Calu3 (cell line): ENCODE measurements around the gene MEIS3. TPM values are rescaled to one million over a fixed set of nuclear protein-coding genes. Genes with fewer than 3 reads are reported as not detected.

ENCODE experiments used
- BruUV-seq: library from RNA; stranded (reverse); fragments of 400-500 nt; replicated peaks from 2 replicates; lab custom pipeline; 2021; lab: Mats Ljungman, UMichigan
- CTCF ChIA-PET: fragments of 300-600 bp; sonication (Branson Sonifier 250); formaldehyde crosslinking; loops from one replicate; lab custom pipeline; 2022; ENCODE audit warnings: antibody characterized with exemption; lab: Charles Lee
- DNase-seq: peaks from one replicate; pipeline ENCODE4 v3.0.0; 2022
- H3K27ac Mint-ChIP-seq: one replicate; pipeline ENCODE4 v1.8.0; 2022; ENCODE audit warnings: mixed read lengths; ENCODE audit not compliant: unreplicated experiment
- H3K27me3 Mint-ChIP-seq: one replicate; pipeline ENCODE4 v1.8.0; 2022; ENCODE audit warnings: mixed read lengths; ENCODE audit not compliant: unreplicated experiment
- H3K36me3 Mint-ChIP-seq: one replicate; pipeline ENCODE4 v1.8.0; 2022; ENCODE audit warnings: mild to moderate bottlenecking, moderate library complexity, mixed read lengths; ENCODE audit not compliant: insufficient read depth, unreplicated experiment
- H3K4me1 Mint-ChIP-seq: one replicate; pipeline ENCODE4 v1.8.0; 2022; ENCODE audit warnings: mild to moderate bottlenecking, low read depth, mixed read lengths; ENCODE audit not compliant: unreplicated experiment
- H3K4me3 Mint-ChIP-seq: one replicate; pipeline ENCODE4 v1.8.0; 2022; ENCODE audit warnings: mild to moderate bottlenecking, low read depth, moderate library complexity, mixed read lengths; ENCODE audit not compliant: unreplicated experiment
- H3K9me3 Mint-ChIP-seq: one replicate; pipeline ENCODE4 v1.8.0; 2022; ENCODE audit warnings: low read depth, mixed read lengths; ENCODE audit not compliant: unreplicated experiment
- CTCF ChIP-seq: fragments of 200-600 bp; IDR thresholded peaks from one replicate; pipeline ENCODE4 v1.8.0; 2022; ENCODE audit warnings: antibody characterized with exemption; ENCODE audit not compliant: unreplicated experiment
- intact Hi-C: fragments of 100-400 bp; cut with micrococcal nuclease; formaldehyde crosslinking; loops from one replicate; pipeline ENCODE4 v1.10.0; 2022; ENCODE audit not compliant: unreplicated experiment
- total RNA-seq: library from RNA; stranded (reverse); gene quantifications from 2 replicates; pipeline ENCODE4 v1.2.3, GENCODE V29; 2022

MEIS3 gene
- total RNA-seq, 1 experiment from 2014 or later = 0.87 TPM

GRCh38 chr19:47438793-47439220 is 19.5 kb upstream of the MEIS3 start:
- intact Hi-C loops = loop anchor here (2.0 kb wide), 1 partner anchor 170 kb away; the partner anchor contains the start of gene BICRA
- no TSS peak for BruUV-seq
- Mint-ChIP-seq H3K27ac (peak overlapping the region; percentile 2), H3K36me3 (no peaks in the 10 kb centered on the region), H3K4me3 (no peak overlapping the region), H3K4me1 (peaks cover 12% of the 10 kb centered on the region), H3K9me3 (no peaks in the 10 kb centered on the region), H3K27me3 (peaks cover 100% of the 10 kb centered on the region)
- peak; percentile 69 for DNase-seq
- TF ChIP-seq CTCF = no peak
- CTCF ChIA-PET = interaction anchor here (0.6 to 1.7 kb wide), 4 partner anchors 11 to 269 kb away, joined by 6 to 10 read pairs (median 8); no protein-coding TSS in a partner anchor

GRCh38 chr19:47437500-47437899 is 18.2 kb upstream of the MEIS3 start:
- CTCF ChIA-PET = interaction anchor here (1.0 to 1.6 kb wide), 2 partner anchors 269 to 275 kb away, joined by 4 to 9 read pairs; partner anchors contain the start of gene EHD2
- BruUV-seq = no TSS peak
- peaks cover 98% of the 10 kb centered on the region for H3K27me3 Mint-ChIP-seq

GRCh38 chr19:47436712-47437401 is 17.5 kb upstream of the MEIS3 start:
- BruUV-seq = no TSS peak
- Mint-ChIP-seq H3K4me1 (peaks cover 12% of the 10 kb centered on the region), H3K27ac (no peak overlapping the region), H3K9me3 (no peaks in the 10 kb centered on the region), H3K4me3 (no peak overlapping the region), H3K36me3 (no peaks in the 10 kb centered on the region), H3K27me3 (peaks cover 98% of the 10 kb centered on the region)
- TF ChIP-seq CTCF = peak; percentile 95
- DNase-seq = peak; percentile 92
- intact Hi-C loops = loop anchor here (1.0 to 2.0 kb wide), 2 partner anchors 261 to 270 kb away; no protein-coding TSS in a partner anchor
- CTCF ChIA-PET = interaction anchor here (0.5 to 2.0 kb wide), 24 partner anchors 9 to 689 kb away, joined by 3 to 98 read pairs (median 6); partner anchors contain the start of genes EHD2, INAFM1, KPTN and NAPA

More at GRCh38 chr19:47437500-47437899, 18.2 kb upstream of the MEIS3 start:
- peaks cover 12% of the 10 kb centered on the region for H3K4me1 Mint-ChIP-seq
- TF ChIP-seq CTCF = no peak
- H3K4me3 Mint-ChIP-seq = no peak overlapping the region
- H3K36me3 Mint-ChIP-seq = no peaks in the 10 kb centered on the region
- no peaks in the 10 kb centered on the region for H3K9me3 Mint-ChIP-seq
- H3K27ac Mint-ChIP-seq = no peak overlapping the region
- intact Hi-C loops = loop anchor here (2.0 kb wide), 1 partner anchor 269 kb away; no protein-coding TSS in a partner anchor
- DNase-seq = no peak

GRCh38 chr19:47435883-47436417 is 16.6 kb upstream of the MEIS3 start:
- H3K4me1 Mint-ChIP-seq = peaks cover 12% of the 10 kb centered on the region
- no peak overlapping the region for H3K4me3 Mint-ChIP-seq
- CTCF ChIA-PET = interaction anchor here (1.0 to 2.0 kb wide), 11 partner anchors 8 to 277 kb away, joined by 4 to 98 read pairs (median 10); partner anchors contain the start of genes EHD2, KPTN and NAPA
- no peaks in the 10 kb centered on the region for H3K9me3 Mint-ChIP-seq
- BruUV-seq = no TSS peak
- no peak overlapping the region for H3K27ac Mint-ChIP-seq
- intact Hi-C loops = loop anchor here (1.0 to 2.0 kb wide), 2 partner anchors 262 to 271 kb away; no protein-coding TSS in a partner anchor
- H3K36me3 Mint-ChIP-seq = no peaks in the 10 kb centered on the region
- peaks cover 97% of the 10 kb centered on the region for H3K27me3 Mint-ChIP-seq
- DNase-seq = no peak
- TF ChIP-seq CTCF = no peak
